ENCODE results near the gene EXOC6B. TPM values are rescaled to one million over a fixed set of nuclear protein-coding genes. Genes with fewer than 3 reads are reported as not detected.

EXOC6B gene
- total and polyA plus RNA-seq, 2 of the 8 experiments (the other 6 are each of a cell fraction or from before 2014, with no cell fraction given), result 13.5 to 33.0 TPM

GRCh38 chr2:72695676-72696075 is 130.2 kb downstream of the EXOC6B start:
- no peak overlapping the region for H2BK120ac ChIP-seq (replicated peaks; ENCODE audit: low read depth, low read length)
- no peak overlapping the region for H3K9ac ChIP-seq (replicated peaks in 1 of 4; ENCODE audit: extremely low read depth in 1 of 4, low read depth in 3 of 4, low read length in 3 of 4)
- H2AFZ ChIP-seq (ENCODE audit: low read length), result no peak overlapping the region
- H4K8ac ChIP-seq (ENCODE audit: extremely low read depth, insufficient read depth, low read length), result no peak overlapping the region
- no peak overlapping the region for H3K27ac ChIP-seq (ENCODE audit: low read depth, low read length)
- H2BK5ac ChIP-seq (ENCODE audit: low read depth, low read length), result no peak overlapping the region
- H3K4me2 ChIP-seq (ENCODE audit: insufficient read depth in 1 of 2, low read depth in 2 of 2, low read length in 2 of 2), result no peak overlapping the region
- H3K4me1 ChIP-seq (replicated peaks in 1 of 4; ENCODE audit: control insufficient read depth in 3 of 4, insufficient read depth in 4 of 4, low read length in 3 of 4), result peaks cover 0 to 7% (median 3%) of the 10 kb centered on the region in 4 experiments; a peak in 3 of 7 replicates
- no peak overlapping the region for H3K18ac ChIP-seq (ENCODE audit: extremely low read depth, low read length)
- no peaks in the 10 kb centered on the region for H3K79me1 ChIP-seq (ENCODE audit: low read depth, low read length)
- no peak overlapping the region for H2BK20ac ChIP-seq (ENCODE audit: low read length)
- no peak overlapping the region for H3K4ac ChIP-seq (replicated peaks; ENCODE audit: insufficient read length, low read depth, low read length)
- ChIA-PET POLR2A (ENCODE audit: partially characterized antibody) (no interaction called here), CTCF (ENCODE audit: partially characterized antibody) (no interaction called here)
- no peak overlapping the region for H3K56ac ChIP-seq (replicated peaks; ENCODE audit: insufficient read length, low read depth, low read length)
- H4K20me1 ChIP-seq (replicated peaks in 1 of 2; ENCODE audit: control insufficient read depth in 1 of 2, insufficient read depth in 2 of 2, low read length in 2 of 2), result no peaks in the 10 kb centered on the region
- no peaks in the 10 kb centered on the region for H3K9me3 ChIP-seq (ENCODE audit: insufficient read depth in 2 of 2, low read depth in 1 of 2, low read length in 1 of 2)
- no peak overlapping the region for H3K14ac ChIP-seq (ENCODE audit: insufficient read length)
- no peak overlapping the region for H3K23ac ChIP-seq (ENCODE audit: insufficient read length)
- no peak for FAIRE-seq
- H3K27me3 ChIP-seq (replicated peaks in 1 of 4; ENCODE audit: control insufficient read depth in 3 of 4, extremely low read depth in 1 of 4, insufficient read depth in 3 of 4, low read length in 3 of 4), result no peaks in the 10 kb centered on the region
- H3K79me2 ChIP-seq (ENCODE audit: control insufficient read depth in 1 of 2, insufficient read depth in 2 of 2, low read length in 2 of 2), result no peaks in the 10 kb centered on the region
- H2BK15ac ChIP-seq (ENCODE audit: low read length), result no peak overlapping the region
- no peaks in the 10 kb centered on the region for H3K23me2 ChIP-seq (ENCODE audit: low read depth, low read length)
- no peak overlapping the region for H2AK5ac ChIP-seq (ENCODE audit: low read depth, low read length)
- no peak overlapping the region for H4K91ac ChIP-seq (replicated peaks; ENCODE audit: insufficient read length, low read length)
- WGBS, 2 experiments (ENCODE audit: extremely low coverage in 1 of 2, insufficient coverage in 1 of 2, insufficient read length in 1 of 2, insufficient replicate concordance in 2 of 2, low coverage in 1 of 2, low lambda C conversion rate in 2 of 2, missing lambda C conversion rate in 1 of 2), result 88% methylated on average over 1 of the region's 1 CpG; no CpG with 5 or more reads in 1 of the 2 experiments
- H3K4me3 ChIP-seq (ENCODE audit: extremely low read depth in 1 of 4, insufficient read depth in 2 of 4, low read depth in 3 of 4, low read length in 4 of 4), result no peak overlapping the region
- TF ChIP-seq BRCA1 (IDR thresholded peaks at IDR 0.05; ENCODE audit: low read depth, low read length) (no peak), CTBP2 (IDR thresholded peaks at IDR 0.05; ENCODE audit: borderline replicate concordance, insufficient read depth, insufficient read length, low read length) (no peak), EP300 (IDR thresholded peaks at IDR 0.05; ENCODE audit: borderline replicate concordance in 1 of 2, low read depth in 2 of 2, low read length in 2 of 2) (no peak)
- no peak overlapping the region for H2BK12ac ChIP-seq (ENCODE audit: low read depth, low read length)
- no peak for DNase-seq (ENCODE audit: low read depth in 1 of 2, low spot score in 2 of 2)
- H4K5ac ChIP-seq (ENCODE audit: insufficient read length, low read depth, low read length), result no peak overlapping the region
- no peaks in the 10 kb centered on the region; a peak in 1 of 8 replicates for H3K36me3 ChIP-seq (ENCODE audit: control insufficient read depth in 2 of 4, insufficient read depth in 4 of 4, low read length in 3 of 4)
